Measurements from ENCODE around the gene PIGU.

DNA sequence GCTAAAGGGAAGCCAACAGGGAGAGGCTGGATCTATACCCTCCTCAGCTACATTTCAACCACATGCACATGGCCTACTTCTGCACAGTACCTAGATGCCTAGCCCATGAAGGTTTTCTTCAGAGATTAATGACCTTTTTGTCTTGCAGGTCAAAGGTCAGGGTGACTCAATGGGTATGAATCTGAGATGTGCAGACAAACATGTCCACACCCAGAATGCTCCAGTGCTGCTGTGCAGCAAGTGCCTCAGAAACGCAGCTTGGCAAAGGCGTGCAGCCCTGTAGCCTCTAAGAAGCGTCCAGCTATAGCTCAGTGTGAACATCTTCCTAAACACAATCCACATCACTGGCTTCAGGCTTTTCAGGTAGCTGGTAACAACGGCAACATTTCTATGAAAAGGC lies 94.0 kb downstream of the PIGU start:
- TF ChIP-seq, protein P1, sequence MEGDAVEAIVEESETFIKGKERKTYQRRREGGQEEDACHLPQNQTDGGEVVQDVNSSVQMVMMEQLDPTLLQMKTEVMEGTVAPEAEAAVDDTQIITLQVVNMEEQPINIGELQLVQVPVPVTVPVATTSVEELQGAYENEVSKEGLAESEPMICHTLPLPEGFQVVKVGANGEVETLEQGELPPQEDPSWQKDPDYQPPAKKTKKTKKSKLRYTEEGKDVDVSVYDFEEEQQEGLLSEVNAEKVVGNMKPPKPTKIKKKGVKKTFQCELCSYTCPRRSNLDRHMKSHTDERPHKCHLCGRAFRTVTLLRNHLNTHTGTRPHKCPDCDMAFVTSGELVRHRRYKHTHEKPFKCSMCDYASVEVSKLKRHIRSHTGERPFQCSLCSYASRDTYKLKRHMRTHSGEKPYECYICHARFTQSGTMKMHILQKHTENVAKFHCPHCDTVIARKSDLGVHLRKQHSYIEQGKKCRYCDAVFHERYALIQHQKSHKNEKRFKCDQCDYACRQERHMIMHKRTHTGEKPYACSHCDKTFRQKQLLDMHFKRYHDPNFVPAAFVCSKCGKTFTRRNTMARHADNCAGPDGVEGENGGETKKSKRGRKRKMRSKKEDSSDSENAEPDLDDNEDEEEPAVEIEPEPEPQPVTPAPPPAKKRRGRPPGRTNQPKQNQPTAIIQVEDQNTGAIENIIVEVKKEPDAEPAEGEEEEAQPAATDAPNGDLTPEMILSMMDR (IDR thresholded peaks at IDR 0.05; ENCODE audit: low read depth, low read length): no peak
- TF ChIP-seq POLR2A (IDR thresholded peaks at IDR 0.05; ENCODE audit: extremely low read depth, insufficient read length): no peak
- TF ChIP-seq MYC (IDR thresholded peaks at IDR 0.05; ENCODE audit: low read depth, low read length): no peak
